ENCODE results near the gene ENDOD1.

The ENDOD1 gene

GRCh38 chr11:95175818-95176380 lies 86.3 kb downstream of the ENDOD1 start:
- no peak for DNase-seq
- no peak for ATAC-seq
